GM20000 (cell line): ENCODE results near the gene CNTLN.
"Not testable (repeated sequence)": the region's sequence is repeated elsewhere in the genome, so short reads cannot be mapped to it uniquely, and the experiment has no call there.

Source experiments
- DNase-seq: peaks from one replicate; pipeline ENCODE4 v3.0.0; 2012; ENCODE audit warnings: low spot score
- TF ChIP-seq, protein P1 (sequence below): IDR thresholded peaks from 2 replicates; pipeline ENCODE4 v1.5.1; 2012; ENCODE audit warnings: mild to moderate bottlenecking, control low read depth; ENCODE audit errors: extremely low read depth, missing control alignments

The CNTLN gene

DNA sequence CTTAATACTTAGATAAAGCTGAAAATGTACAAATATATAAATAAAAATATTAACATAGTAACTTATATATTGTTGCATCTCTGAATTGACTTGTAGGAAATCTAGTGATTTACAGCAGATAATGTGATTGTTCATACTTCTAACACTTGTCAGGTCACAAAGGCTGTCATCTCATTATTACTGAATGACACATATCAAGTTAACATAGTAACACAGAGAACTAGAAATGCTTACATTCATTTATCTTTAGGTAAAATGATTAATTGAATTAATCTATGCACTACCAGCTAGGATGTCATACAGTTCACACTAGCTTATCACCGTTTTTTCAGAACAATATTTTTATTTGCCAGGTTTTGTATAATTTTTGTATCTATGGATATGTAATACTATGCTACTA, 254.2 kb downstream of the CNTLN start:
- DNase-seq = no peak
- TF ChIP-seq, protein P1, sequence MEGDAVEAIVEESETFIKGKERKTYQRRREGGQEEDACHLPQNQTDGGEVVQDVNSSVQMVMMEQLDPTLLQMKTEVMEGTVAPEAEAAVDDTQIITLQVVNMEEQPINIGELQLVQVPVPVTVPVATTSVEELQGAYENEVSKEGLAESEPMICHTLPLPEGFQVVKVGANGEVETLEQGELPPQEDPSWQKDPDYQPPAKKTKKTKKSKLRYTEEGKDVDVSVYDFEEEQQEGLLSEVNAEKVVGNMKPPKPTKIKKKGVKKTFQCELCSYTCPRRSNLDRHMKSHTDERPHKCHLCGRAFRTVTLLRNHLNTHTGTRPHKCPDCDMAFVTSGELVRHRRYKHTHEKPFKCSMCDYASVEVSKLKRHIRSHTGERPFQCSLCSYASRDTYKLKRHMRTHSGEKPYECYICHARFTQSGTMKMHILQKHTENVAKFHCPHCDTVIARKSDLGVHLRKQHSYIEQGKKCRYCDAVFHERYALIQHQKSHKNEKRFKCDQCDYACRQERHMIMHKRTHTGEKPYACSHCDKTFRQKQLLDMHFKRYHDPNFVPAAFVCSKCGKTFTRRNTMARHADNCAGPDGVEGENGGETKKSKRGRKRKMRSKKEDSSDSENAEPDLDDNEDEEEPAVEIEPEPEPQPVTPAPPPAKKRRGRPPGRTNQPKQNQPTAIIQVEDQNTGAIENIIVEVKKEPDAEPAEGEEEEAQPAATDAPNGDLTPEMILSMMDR = no peak

DNA sequence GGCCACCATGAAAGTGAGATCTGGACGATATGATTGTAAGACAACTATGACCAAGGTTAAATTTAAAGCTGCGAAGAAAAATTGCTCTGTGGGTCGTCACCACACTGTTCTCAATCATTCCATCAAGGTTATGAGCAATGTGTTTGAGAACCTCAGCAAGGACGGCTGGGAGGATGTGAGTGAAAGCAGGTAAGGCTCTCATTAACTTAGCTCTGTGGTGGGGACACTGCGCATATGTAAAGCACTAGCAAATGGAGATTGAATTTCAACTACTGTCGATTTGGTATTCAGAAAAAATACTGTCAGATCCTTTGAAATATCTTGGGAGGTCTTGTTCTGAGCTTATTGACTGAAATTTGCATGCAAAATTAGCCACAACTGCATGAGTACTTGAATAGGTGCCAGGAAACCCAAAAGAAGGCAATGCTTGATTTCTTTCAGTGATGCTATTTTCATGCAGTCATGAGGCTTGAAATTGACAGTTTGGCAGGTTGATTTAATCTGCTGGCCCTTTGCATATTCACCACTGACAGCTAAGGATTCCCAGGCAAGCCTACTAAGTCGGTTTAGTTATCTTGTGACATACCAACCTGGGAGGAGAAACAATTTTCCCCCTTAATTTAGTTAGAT, 260.2 kb downstream of the CNTLN start:
- no peak for DNase-seq
- TF ChIP-seq, protein P1 = no peak

DNA sequence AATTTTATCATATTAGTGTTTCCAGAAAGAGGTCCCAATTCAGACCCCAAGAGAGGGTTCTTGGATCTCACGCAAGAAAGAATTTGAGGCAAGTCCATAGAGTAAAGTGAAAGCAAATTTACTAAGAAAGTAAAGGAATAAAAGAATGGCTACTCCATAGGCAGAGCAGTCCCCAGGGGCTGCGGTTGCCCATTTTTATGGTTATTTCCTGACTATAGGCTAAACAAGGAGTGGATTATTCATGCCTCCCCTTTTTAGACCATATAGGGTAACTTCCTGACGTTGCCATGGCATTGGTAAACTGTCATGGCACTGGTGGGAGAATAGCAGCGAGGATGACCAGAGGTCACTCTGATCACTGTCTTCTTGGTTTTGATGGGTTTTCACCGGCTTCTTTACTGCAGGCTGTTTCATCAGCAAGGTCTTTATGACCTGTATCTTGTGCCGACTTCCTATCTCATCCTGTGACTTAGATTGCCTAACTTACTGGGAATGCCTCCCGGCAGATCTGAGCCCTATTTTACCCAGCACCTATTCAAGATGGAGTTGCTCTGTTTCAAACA, 262.4 kb downstream of the CNTLN start:
- not testable (repeated sequence) for DNase-seq

DNA sequence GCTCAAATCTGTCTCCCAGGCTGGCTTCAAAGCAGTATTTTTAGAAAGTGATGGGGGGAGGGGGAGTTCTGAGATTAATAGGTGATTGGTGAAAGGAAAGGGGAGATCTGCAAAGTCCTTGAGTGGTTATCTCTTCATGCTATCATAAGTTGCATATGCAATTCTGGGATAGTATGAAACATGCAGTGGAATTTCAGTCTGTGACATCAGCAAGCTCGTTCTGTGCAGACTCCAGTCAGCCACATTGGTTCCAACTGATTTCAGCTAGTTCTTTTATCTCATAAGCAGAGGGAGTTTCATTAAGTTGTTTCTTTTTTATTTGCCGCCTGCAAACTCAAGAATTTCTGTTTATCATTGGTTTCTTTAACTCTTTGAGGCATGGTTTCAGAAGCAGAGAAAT, 263.5 kb downstream of the CNTLN start:
- TF ChIP-seq, protein P1 = no peak
- DNase-seq = no peak

DNA sequence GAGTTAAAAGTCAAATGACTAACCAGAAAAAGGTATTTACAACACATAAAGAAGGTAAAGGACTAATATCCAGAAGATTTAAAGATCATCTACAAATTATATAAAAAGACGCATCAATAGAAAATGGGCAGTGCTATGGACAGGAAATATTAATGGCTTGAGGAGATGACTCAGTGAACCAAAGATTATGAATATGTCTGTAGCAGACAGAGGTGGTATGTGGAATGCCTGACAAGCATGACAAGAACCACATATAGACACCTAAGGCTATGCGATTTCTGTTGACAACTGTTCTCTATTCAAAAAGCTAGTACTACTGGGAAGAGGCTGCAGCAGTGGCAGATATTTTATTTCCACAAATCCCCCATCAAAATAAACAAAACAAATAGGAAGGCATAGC, 267.0 kb downstream of the CNTLN start:
- TF ChIP-seq, protein P1 = no peak
- no peak for DNase-seq

DNA sequence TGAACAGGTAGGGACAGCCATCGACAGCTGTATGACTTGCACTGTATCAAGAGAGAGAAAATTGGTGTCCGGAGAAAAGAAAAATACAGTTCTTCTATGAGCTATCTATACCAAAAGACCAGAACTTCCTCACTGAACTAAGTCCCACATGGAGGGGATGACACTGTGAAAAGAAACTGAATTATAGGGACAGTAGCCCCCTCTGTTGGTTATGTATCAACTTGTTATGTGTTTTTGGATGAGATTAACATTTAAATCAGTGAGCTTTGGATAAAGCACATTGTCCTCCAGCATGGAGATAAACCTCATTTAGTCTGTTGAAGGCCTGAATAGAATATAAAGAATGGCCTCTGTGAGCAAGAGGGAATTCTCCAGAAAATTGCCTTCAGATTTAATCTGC, 267.5 kb downstream of the CNTLN start:
- DNase-seq = no peak
- TF ChIP-seq, protein P1 = no peak

DNA sequence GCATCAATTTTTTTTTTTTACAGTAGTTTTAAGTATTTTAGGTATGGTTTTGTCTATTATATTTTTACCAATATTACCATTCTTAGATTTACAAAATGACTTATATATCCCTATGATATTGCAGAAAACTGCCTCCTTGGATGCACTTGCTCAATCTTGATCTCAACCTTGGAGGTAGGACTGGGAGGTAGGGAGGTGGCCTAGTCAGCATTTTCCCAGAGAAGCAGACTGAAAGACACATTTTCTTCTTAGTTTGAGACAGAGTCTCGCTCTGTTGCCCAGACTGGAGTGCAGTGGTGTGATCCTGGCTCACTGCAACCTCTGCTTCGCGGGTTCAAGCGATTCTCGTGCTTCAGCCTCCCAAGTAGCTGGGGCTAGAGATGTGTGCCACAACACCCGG, 268.7 kb downstream of the CNTLN start:
- TF ChIP-seq, protein P1 = no peak
- no peak for DNase-seq

DNA sequence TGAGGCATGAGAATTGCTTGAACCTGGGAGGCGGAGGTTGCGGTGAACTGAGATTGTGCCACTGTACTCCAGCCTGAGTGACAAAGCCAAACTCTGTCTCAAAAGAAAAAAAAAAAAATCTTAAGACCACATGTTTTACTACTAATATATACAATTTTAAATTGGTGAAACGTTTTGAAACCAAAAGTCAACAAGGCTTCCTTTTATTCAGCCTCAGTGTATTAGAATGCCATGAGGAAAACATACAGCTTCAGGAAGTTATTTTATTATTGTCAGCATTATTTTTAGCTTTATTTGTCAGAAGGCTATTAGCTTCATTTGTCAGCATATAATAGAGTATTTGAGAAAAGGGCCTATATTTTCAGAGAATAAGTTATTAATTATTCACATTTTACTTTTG, 280.1 kb downstream of the CNTLN start:
- no peak for DNase-seq
- TF ChIP-seq, protein P1 = no peak
